ENCODE measurements around the gene C6orf62.
"Not testable (repeated sequence)": the region's sequence is repeated elsewhere in the genome, so short reads cannot be mapped to it uniquely, and the experiment has no call there.

The C6orf62 gene

GRCh38 chr6:24743265-24743943, 24.4 kb upstream of the C6orf62 start:
- peak; percentile 49 for DNase-seq (ENCODE audit: low spot score)

GRCh38 chr6:24742216-24742738, 23.3 kb upstream of the C6orf62 start:
- DNase-seq (ENCODE audit: low spot score) = peak; percentile 15

- DNase-seq (ENCODE audit: low spot score) = no peak
Measured at GRCh38 chr6:24740861-24741260, 21.9 kb upstream of the C6orf62 start.

GRCh38 chr6:24738741-24739140, 19.8 kb upstream of the C6orf62 start:
- DNase-seq (ENCODE audit: low spot score) = no peak

- not testable (repeated sequence) for DNase-seq (ENCODE audit: low spot score)
Measured at GRCh38 chr6:24734710-24735109, 15.8 kb upstream of the C6orf62 start.

- no peak for DNase-seq (ENCODE audit: low spot score)
Measured at GRCh38 chr6:24734166-24734565, 15.2 kb upstream of the C6orf62 start.

- not testable (repeated sequence) for DNase-seq (ENCODE audit: low spot score)
Measured at GRCh38 chr6:24731456-24732134, 12.6 kb upstream of the C6orf62 start.

- not testable (repeated sequence) for DNase-seq (ENCODE audit: low spot score)
Measured at GRCh38 chr6:24730653-24731052, 11.7 kb upstream of the C6orf62 start.

- no peak for DNase-seq (ENCODE audit: low spot score)
Measured at GRCh38 chr6:24723270-24723669, 4.3 kb upstream of the C6orf62 start.

- peak; percentile 92 for DNase-seq (ENCODE audit: low spot score)
Measured at GRCh38 chr6:24721461-24722215, 2.7 kb upstream of the C6orf62 start.

- DNase-seq (ENCODE audit: low spot score) = peak; percentile 99
Measured at GRCh38 chr6:24720604-24721460, 1.9 kb upstream of the C6orf62 start.

GRCh38 chr6:24720131-24720603, 1.2 kb upstream of the C6orf62 start:
- DNase-seq (ENCODE audit: low spot score) = peak; percentile 41

GRCh38 chr6:24718449-24719124, 367 bp downstream of the C6orf62 start:
- no peak for DNase-seq (ENCODE audit: low spot score)

GRCh38 chr6:24716602-24717148, 2.3 kb downstream of the C6orf62 start:
- DNase-seq (ENCODE audit: low spot score) = not testable (repeated sequence)

- no peak for DNase-seq (ENCODE audit: low spot score)
Measured at GRCh38 chr6:24710519-24711303, 8.2 kb downstream of the C6orf62 start.

- DNase-seq (ENCODE audit: low spot score) = no peak
Measured at GRCh38 chr6:24709014-24709711, 9.8 kb downstream of the C6orf62 start.

GRCh38 chr6:24708612-24709011, 10.3 kb downstream of the C6orf62 start:
- no peak for DNase-seq (ENCODE audit: low spot score)

- no peak for DNase-seq (ENCODE audit: low spot score)
Measured at GRCh38 chr6:24704468-24704867, 14.5 kb downstream of the C6orf62 start.

GRCh38 chr6:24702720-24703282, 16.2 kb downstream of the C6orf62 start:
- DNase-seq (ENCODE audit: low spot score) = no peak

Measured in Ammon's horn (tissue), 1 donor.